Muscle of leg (tissue), 11 donors: ENCODE measurements around the gene SGMS1. TPM values are rescaled to one million over a fixed set of nuclear protein-coding genes. Genes with fewer than 3 reads are reported as not detected.
A peak's percentile ranks its signal among the peaks of the same experiment; 100 is the strongest.

Experiments
- DNase-seq: peaks from one replicate; pipeline ENCODE4 v3.0.0; 2013
- H3K27ac ChIP-seq: one replicate; pipeline ENCODE4 v1.5.1; 2013; ENCODE audit warnings: mild to moderate bottlenecking, low read length, control low read depth
- H3K27me3 ChIP-seq: one replicate; pipeline ENCODE4 v1.6.1; 2013; ENCODE audit warnings: low read length; ENCODE audit not compliant: control insufficient read depth, insufficient read depth
- H3K36me3 ChIP-seq: one replicate; pipeline ENCODE4 v1.6.1; 2013; ENCODE audit warnings: low read length; ENCODE audit not compliant: control insufficient read depth, insufficient read depth
- H3K4me1 ChIP-seq: one replicate; pipeline ENCODE4 v1.6.1; 2013; ENCODE audit warnings: low read length; ENCODE audit not compliant: control insufficient read depth, insufficient read depth
- H3K4me3 ChIP-seq: one replicate; pipeline ENCODE4 v1.5.1; 2013; ENCODE audit warnings: low read length, control low read depth
- H3K9me3 ChIP-seq: replicated peaks from 2 replicates; pipeline ENCODE4 v1.6.1; 2013; ENCODE audit warnings: low read depth, low read length; ENCODE audit not compliant: control insufficient read depth
- WGBS: methylation state at CpG from one replicate; pipeline ENCODE4 v1.1.5; 2013; ENCODE audit warnings: missing lambda C conversion rate; ENCODE audit not compliant: insufficient coverage; 5-methylcytosine and 5-hydroxymethylcytosine counted together
- polyA plus RNA-seq, 8 donors: library from polyadenylated mRNA; unstranded; fragments of 120-200 nt; gene quantifications; one replicate each; pipeline versions ENCODE4 v1.2.1 to v1.2.3, GENCODE V29; 2013; ENCODE audit warnings: inconsistent platforms in 1 of 8, low replicate concordance in 1 of 8; ENCODE audit not compliant: insufficient read length in 8 of 8, insufficient read depth in 1 of 8
- total RNA-seq: library from RNA; stranded (reverse); fragments of 120-200 nt; gene quantifications from one replicate; pipeline ENCODE4 v1.2.4, GENCODE V29; 2013

SGMS1 gene
- total and polyA plus RNA-seq, 9 donors, result 18.2 to 30.5 (median 23.0) TPM

GRCh38 chr10:50527442-50528043, 96.2 kb downstream of the SGMS1 start:
- H3K27ac ChIP-seq, result no peak overlapping the region
- no peaks in the 10 kb centered on the region for H3K9me3 ChIP-seq
- no peak for DNase-seq
- H3K4me3 ChIP-seq, result no peak overlapping the region
- no peaks in the 10 kb centered on the region for H3K4me1 ChIP-seq
- H3K36me3 ChIP-seq, result no peaks in the 10 kb centered on the region
- no peaks in the 10 kb centered on the region for H3K27me3 ChIP-seq
- 77% methylated on average over 2 of the region's 7 CpGs for WGBS

- Histone ChIP-seq H3K27me3 (no peaks in the 10 kb centered on the region), H3K36me3 (no peaks in the 10 kb centered on the region), H3K27ac (no peak overlapping the region), H3K9me3 (no peaks in the 10 kb centered on the region), H3K4me1 (no peaks in the 10 kb centered on the region), H3K4me3 (no peak overlapping the region)
- DNase-seq, result no peak
- 85% methylated on average over 4 of the region's 4 CpGs for WGBS
Measured at GRCh38 chr10:50526185-50526584, 97.6 kb downstream of the SGMS1 start.

- Histone ChIP-seq H3K36me3 (peaks cover 5% of the 10 kb centered on the region), H3K27ac (no peak overlapping the region), H3K4me1 (no peaks in the 10 kb centered on the region), H3K27me3 (no peaks in the 10 kb centered on the region), H3K9me3 (no peaks in the 10 kb centered on the region), H3K4me3 (no peak overlapping the region)
- no peak for DNase-seq
Measured at GRCh38 chr10:50523357-50523756, 100.4 kb downstream of the SGMS1 start.

GRCh38 chr10:50522908-50523307, 100.8 kb downstream of the SGMS1 start:
- H3K9me3 ChIP-seq, result no peaks in the 10 kb centered on the region
- DNase-seq, result no peak
- H3K4me1 ChIP-seq, result no peaks in the 10 kb centered on the region
- no peak overlapping the region for H3K27ac ChIP-seq
- no CpG with 5 or more reads among the region's 2 CpGs for WGBS
- no peaks in the 10 kb centered on the region for H3K27me3 ChIP-seq
- no peak overlapping the region for H3K4me3 ChIP-seq
- H3K36me3 ChIP-seq, result peaks cover 5% of the 10 kb centered on the region

- no peak for DNase-seq
- no CpG with 5 or more reads among the region's 3 CpGs for WGBS
- Histone ChIP-seq H3K9me3 (no peaks in the 10 kb centered on the region), H3K27ac (no peak overlapping the region), H3K27me3 (no peaks in the 10 kb centered on the region), H3K36me3 (peaks cover 5% of the 10 kb centered on the region), H3K4me1 (no peaks in the 10 kb centered on the region), H3K4me3 (no peak overlapping the region)
Measured at GRCh38 chr10:50520115-50520514, 103.6 kb downstream of the SGMS1 start.

- H3K27me3 ChIP-seq, result no peaks in the 10 kb centered on the region
- no peak overlapping the region for H3K4me3 ChIP-seq
- WGBS, result no CpG with 5 or more reads among the region's 3 CpGs
- no peak for DNase-seq
- H3K4me1 ChIP-seq, result peaks cover 6% of the 10 kb centered on the region
- no peak overlapping the region for H3K27ac ChIP-seq
- H3K36me3 ChIP-seq, result peaks cover 5% of the 10 kb centered on the region
- no peaks in the 10 kb centered on the region for H3K9me3 ChIP-seq
Measured at GRCh38 chr10:50517626-50518025, 106.1 kb downstream of the SGMS1 start.

GRCh38 chr10:50516171-50516570, 107.6 kb downstream of the SGMS1 start:
- Histone ChIP-seq H3K4me1 (peaks cover 13% of the 10 kb centered on the region), H3K27ac (no peak overlapping the region), H3K36me3 (peaks cover 5% of the 10 kb centered on the region), H3K9me3 (no peaks in the 10 kb centered on the region), H3K27me3 (no peaks in the 10 kb centered on the region), H3K4me3 (no peak overlapping the region)
- DNase-seq, result peak; percentile 27
- no CpG with 5 or more reads among the region's 1 CpG for WGBS

GRCh38 chr10:50515420-50515819, 108.3 kb downstream of the SGMS1 start:
- no peak overlapping the region for H3K4me3 ChIP-seq
- peaks cover 5% of the 10 kb centered on the region for H3K36me3 ChIP-seq
- no peak for DNase-seq
- peaks cover 13% of the 10 kb centered on the region for H3K4me1 ChIP-seq
- no peaks in the 10 kb centered on the region for H3K27me3 ChIP-seq
- WGBS, result 95% methylated on average over 2 of the region's 2 CpGs
- no peaks in the 10 kb centered on the region for H3K9me3 ChIP-seq
- no peak overlapping the region for H3K27ac ChIP-seq

- DNase-seq, result no peak
- H3K4me1 ChIP-seq, result peaks cover 13% of the 10 kb centered on the region
- WGBS, result 90% methylated on average over 1 of the region's 2 CpGs
- no peaks in the 10 kb centered on the region for H3K27me3 ChIP-seq
- peaks cover 5% of the 10 kb centered on the region for H3K36me3 ChIP-seq
- H3K4me3 ChIP-seq, result no peak overlapping the region
- no peaks in the 10 kb centered on the region for H3K9me3 ChIP-seq
- no peak overlapping the region for H3K27ac ChIP-seq
Measured at GRCh38 chr10:50514995-50515394, 108.8 kb downstream of the SGMS1 start.

- no peaks in the 10 kb centered on the region for H3K36me3 ChIP-seq
- no peaks in the 10 kb centered on the region for H3K27me3 ChIP-seq
- H3K9me3 ChIP-seq, result no peaks in the 10 kb centered on the region
- DNase-seq, result no peak
- WGBS, result no CpG with 5 or more reads among the region's 5 CpGs
- H3K4me1 ChIP-seq, result peaks cover 13% of the 10 kb centered on the region
- H3K4me3 ChIP-seq, result no peak overlapping the region
- no peak overlapping the region for H3K27ac ChIP-seq
Measured at GRCh38 chr10:50513956-50514355, 109.8 kb downstream of the SGMS1 start.
